ENCODE measurements around the gene CCDC88B.
"Not testable (repeated sequence)": the region's sequence is repeated elsewhere in the genome, so short reads cannot be mapped to it uniquely, and the experiment has no call there.

CCDC88B gene

DNA sequence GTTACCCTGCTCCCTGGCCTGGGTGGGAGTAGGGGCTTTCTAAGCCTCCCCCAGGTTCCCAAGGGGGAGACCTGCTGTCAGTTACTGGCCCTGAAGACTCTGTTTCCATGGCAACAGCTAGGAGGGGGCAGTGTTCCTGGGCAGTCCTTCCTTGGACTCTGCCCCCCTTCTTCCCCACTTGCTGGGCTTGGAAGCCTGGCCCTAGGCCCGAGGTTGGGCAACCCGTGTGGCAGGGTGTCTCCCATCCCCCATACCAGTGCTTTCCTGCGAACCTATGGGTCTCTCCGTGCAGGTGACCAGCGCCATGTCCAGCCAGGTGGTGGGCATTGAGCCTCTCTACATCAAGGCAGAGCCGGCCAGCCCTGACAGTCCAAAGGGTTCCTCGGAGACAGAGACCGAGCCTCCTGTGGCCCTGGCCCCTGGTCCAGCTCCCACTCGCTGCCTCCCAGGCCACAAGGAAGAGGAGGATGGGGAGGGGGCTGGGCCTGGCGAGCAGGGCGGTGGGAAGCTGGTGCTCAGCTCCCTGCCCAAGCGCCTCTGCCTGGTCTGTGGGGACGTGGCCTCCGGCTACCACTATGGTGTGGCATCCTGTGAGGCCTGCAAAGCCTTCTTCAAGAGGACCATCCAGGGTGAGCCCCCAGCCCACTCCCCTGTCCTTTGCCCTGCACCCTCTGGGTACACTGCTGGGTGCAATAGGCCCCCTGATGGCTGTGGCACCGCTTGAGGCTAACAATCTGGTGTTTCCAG is 33.0 kb upstream of the CCDC88B start:
- TF ChIP-seq, protein P1, sequence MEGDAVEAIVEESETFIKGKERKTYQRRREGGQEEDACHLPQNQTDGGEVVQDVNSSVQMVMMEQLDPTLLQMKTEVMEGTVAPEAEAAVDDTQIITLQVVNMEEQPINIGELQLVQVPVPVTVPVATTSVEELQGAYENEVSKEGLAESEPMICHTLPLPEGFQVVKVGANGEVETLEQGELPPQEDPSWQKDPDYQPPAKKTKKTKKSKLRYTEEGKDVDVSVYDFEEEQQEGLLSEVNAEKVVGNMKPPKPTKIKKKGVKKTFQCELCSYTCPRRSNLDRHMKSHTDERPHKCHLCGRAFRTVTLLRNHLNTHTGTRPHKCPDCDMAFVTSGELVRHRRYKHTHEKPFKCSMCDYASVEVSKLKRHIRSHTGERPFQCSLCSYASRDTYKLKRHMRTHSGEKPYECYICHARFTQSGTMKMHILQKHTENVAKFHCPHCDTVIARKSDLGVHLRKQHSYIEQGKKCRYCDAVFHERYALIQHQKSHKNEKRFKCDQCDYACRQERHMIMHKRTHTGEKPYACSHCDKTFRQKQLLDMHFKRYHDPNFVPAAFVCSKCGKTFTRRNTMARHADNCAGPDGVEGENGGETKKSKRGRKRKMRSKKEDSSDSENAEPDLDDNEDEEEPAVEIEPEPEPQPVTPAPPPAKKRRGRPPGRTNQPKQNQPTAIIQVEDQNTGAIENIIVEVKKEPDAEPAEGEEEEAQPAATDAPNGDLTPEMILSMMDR (IDR thresholded peaks at IDR 0.05; ENCODE audit: extremely low read depth, missing control alignments), result no peak
- DNase-seq (ENCODE audit: low spot score), result no peak

- not testable (repeated sequence) for DNase-seq (ENCODE audit: low spot score)
Observed at GRCh38 chr11:64307795-64308194, 32.2 kb upstream of the CCDC88B start.

GRCh38 chr11:64312947-64313346 is 27.1 kb upstream of the CCDC88B start:
- no peak for DNase-seq (ENCODE audit: low spot score)
- TF ChIP-seq, protein P1 (IDR thresholded peaks at IDR 0.05; ENCODE audit: extremely low read depth, missing control alignments), result no peak

DNA sequence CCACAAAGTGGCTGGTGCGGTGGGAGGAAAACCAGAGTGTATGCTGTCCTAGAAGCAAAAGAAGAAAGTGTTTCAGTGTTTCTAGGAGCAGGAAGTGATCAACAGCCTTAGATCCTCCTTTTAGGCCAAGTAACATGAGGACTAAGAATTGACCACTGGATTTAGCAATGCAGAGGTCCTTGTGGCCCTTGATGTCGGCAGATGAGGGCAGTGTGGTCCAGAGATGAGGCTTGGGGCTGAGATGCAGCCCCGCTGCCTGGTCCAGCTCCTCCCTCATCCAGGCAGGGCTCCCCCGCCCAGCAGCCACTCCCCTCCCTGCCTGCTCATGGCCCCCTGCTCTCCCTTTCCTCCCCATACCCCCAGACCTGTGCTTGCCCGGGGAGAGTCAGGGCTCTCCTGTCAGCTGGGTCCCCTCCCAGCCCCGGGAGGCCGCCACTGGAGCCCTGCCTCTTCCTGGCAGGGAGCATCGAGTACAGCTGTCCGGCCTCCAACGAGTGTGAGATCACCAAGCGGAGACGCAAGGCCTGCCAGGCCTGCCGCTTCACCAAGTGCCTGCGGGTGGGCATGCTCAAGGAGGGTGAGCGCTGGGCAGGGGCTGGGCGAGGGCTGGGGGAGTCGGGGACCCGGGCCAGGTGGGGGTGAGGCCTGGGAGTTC is 26.4 kb upstream of the CCDC88B start:
- DNase-seq (ENCODE audit: low spot score), result no peak
- TF ChIP-seq, protein P1 (IDR thresholded peaks at IDR 0.05; ENCODE audit: extremely low read depth, missing control alignments), result no peak

DNA sequence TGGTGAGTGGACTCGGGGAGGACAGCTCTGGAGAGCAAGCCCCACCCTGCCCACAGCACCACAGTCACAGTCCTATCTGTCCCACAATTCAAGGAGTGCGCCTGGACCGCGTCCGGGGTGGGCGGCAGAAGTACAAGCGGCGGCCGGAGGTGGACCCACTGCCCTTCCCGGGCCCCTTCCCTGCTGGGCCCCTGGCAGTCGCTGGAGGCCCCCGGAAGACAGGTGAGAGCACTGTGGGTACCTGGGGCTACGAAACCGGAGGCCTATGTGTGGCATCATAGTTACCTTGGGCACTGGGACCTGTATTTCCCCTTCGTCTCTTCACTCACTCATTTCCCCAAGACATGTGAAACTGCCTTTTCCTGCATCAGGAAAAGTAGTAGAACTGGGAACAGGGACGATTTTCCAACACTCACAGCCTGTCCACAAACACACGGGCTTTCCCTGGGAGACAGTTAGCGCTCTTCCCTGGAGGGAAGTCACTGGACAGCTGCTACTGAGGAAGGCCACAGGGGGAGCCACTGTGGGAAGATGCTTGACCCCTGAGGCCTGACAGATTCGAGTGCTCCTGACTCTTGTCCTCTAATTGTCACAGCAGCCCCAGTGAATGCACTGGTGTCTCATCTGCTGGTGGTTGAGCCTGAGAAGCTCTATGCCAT is 25.7 kb upstream of the CCDC88B start:
- TF ChIP-seq, protein P1 (IDR thresholded peaks at IDR 0.05; ENCODE audit: extremely low read depth, missing control alignments), result no peak
- no peak for DNase-seq (ENCODE audit: low spot score)

DNA sequence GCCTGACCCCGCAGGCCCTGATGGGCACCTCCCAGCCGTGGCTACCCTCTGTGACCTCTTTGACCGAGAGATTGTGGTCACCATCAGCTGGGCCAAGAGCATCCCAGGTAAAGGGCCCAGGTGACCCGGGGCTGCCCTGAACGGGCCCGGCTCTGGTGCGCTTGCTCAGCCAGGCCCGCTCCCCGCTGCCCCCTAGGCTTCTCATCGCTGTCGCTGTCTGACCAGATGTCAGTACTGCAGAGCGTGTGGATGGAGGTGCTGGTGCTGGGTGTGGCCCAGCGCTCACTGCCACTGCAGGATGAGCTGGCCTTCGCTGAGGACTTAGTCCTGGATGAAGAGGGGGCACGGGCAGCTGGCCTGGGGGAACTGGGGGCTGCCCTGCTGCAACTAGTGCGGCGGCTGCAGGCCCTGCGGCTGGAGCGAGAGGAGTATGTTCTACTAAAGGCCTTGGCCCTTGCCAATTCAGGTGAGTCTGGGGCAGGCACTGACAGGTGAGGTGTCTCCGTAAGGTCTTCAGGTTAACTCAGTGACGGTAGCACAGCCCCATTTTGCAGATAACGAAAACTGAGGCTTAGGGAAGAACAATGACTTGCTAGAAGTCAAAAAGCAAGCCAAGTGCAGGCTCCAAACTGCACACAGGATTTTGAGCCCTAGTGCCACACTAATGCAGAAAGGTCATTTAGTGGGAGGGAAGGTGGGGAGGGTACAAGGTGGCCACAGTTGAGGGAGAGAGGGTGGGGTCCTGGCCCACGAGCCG is 25.0 kb upstream of the CCDC88B start:
- no peak for DNase-seq (ENCODE audit: low spot score)
- TF ChIP-seq, protein P1 (IDR thresholded peaks at IDR 0.05; ENCODE audit: extremely low read depth, missing control alignments), result no peak

GRCh38 chr11:64315667-64316526 is 24.1 kb upstream of the CCDC88B start:
- DNase-seq (ENCODE audit: low spot score), result not testable (repeated sequence)

Measured in GM20000 (cell line).